Measurements from ENCODE around the gene COMT. TPM values are rescaled to one million over a fixed set of nuclear protein-coding genes. Genes with fewer than 3 reads are reported as not detected.

COMT gene
- total RNA-seq, 1 experiment from 2014 or later = 72.0 TPM

GRCh38 chr22:20009582-20010306, 68.2 kb downstream of the COMT start:
- peaks cover 1% of the 10 kb centered on the region; the same call in 1 of the 2 replicates for H3K4me1 ChIP-seq (ENCODE audit: low read length)
- peaks cover 6% of the 10 kb centered on the region for H3K36me3 ChIP-seq (ENCODE audit: insufficient read depth, low read length)
- no peak overlapping the region for H3K4me3 ChIP-seq (ENCODE audit: low read length)
- no peak for DNase-seq
- H3K9me3 ChIP-seq (ENCODE audit: low read length) = peaks cover 2% of the 10 kb centered on the region; the same call in 1 of the 2 replicates
- H4K20me1 ChIP-seq (ENCODE audit: insufficient read depth, low read depth, low read length) = no peaks in the 10 kb centered on the region
- no peaks in the 10 kb centered on the region for H3K27me3 ChIP-seq (ENCODE audit: low read length)
- H3K79me2 ChIP-seq (ENCODE audit: low read length) = no peaks in the 10 kb centered on the region
- no peaks in the 10 kb centered on the region for H3K9me2 ChIP-seq (replicated peaks; ENCODE audit: insufficient read depth, low read length)
- no peak overlapping the region for H3K27ac ChIP-seq (ENCODE audit: low read length)
- H3K4me2 ChIP-seq (ENCODE audit: low read depth, low read length, poor library complexity, severe bottlenecking) = no peak overlapping the region
- H2AFZ ChIP-seq (ENCODE audit: low read length) = no peak overlapping the region
- H3K9ac ChIP-seq (ENCODE audit: low read length) = no peak overlapping the region

GRCh38 chr22:20010307-20011122, 68.9 kb downstream of the COMT start:
- Histone ChIP-seq H3K4me2 (ENCODE audit: low read depth, low read length, poor library complexity, severe bottlenecking) (no peak overlapping the region), H3K9me3 (ENCODE audit: low read length) (no peaks in the 10 kb centered on the region), H3K4me3 (ENCODE audit: low read length) (no peak overlapping the region), H2AFZ (ENCODE audit: low read length) (no peak overlapping the region), H3K36me3 (ENCODE audit: insufficient read depth, low read length) (no peaks in the 10 kb centered on the region), H3K27me3 (ENCODE audit: low read length) (no peaks in the 10 kb centered on the region), H3K27ac (ENCODE audit: low read length) (no peak overlapping the region), H3K9me2 (replicated peaks; ENCODE audit: insufficient read depth, low read length) (no peaks in the 10 kb centered on the region), H4K20me1 (ENCODE audit: insufficient read depth, low read depth, low read length) (no peaks in the 10 kb centered on the region), H3K79me2 (ENCODE audit: low read length) (peaks cover 4% of the 10 kb centered on the region; the same call in 1 of the 2 replicates), H3K9ac (ENCODE audit: low read length) (no peak overlapping the region), H3K4me1 (ENCODE audit: low read length) (peaks cover 9% of the 10 kb centered on the region)
- DNase-seq = no peak

- Histone ChIP-seq H3K27me3 (ENCODE audit: low read length) (no peaks in the 10 kb centered on the region), H2AFZ (ENCODE audit: low read length) (no peak overlapping the region), H3K9ac (ENCODE audit: low read length) (no peak overlapping the region), H3K4me3 (ENCODE audit: low read length) (no peak overlapping the region), H3K4me1 (ENCODE audit: low read length) (peaks cover 14% of the 10 kb centered on the region), H4K20me1 (ENCODE audit: insufficient read depth, low read depth, low read length) (no peaks in the 10 kb centered on the region), H3K9me3 (ENCODE audit: low read length) (no peaks in the 10 kb centered on the region), H3K27ac (ENCODE audit: low read length) (no peak overlapping the region), H3K79me2 (ENCODE audit: low read length) (peaks cover 5% of the 10 kb centered on the region; the same call in 1 of the 2 replicates), H3K36me3 (ENCODE audit: insufficient read depth, low read length) (no peaks in the 10 kb centered on the region), H3K4me2 (ENCODE audit: low read depth, low read length, poor library complexity, severe bottlenecking) (no peak overlapping the region), H3K9me2 (replicated peaks; ENCODE audit: insufficient read depth, low read length) (no peaks in the 10 kb centered on the region)
- DNase-seq = no peak
Measured at GRCh38 chr22:20011123-20011992, 69.8 kb downstream of the COMT start.

GRCh38 chr22:20011993-20012740, 70.6 kb downstream of the COMT start:
- Histone ChIP-seq H3K9me3 (ENCODE audit: low read length) (no peaks in the 10 kb centered on the region), H3K9ac (ENCODE audit: low read length) (no peak overlapping the region), H3K79me2 (ENCODE audit: low read length) (peaks cover 5% of the 10 kb centered on the region; the same call in 1 of the 2 replicates), H3K27ac (ENCODE audit: low read length) (no peak overlapping the region), H4K20me1 (ENCODE audit: insufficient read depth, low read depth, low read length) (no peaks in the 10 kb centered on the region), H3K27me3 (ENCODE audit: low read length) (no peaks in the 10 kb centered on the region), H2AFZ (ENCODE audit: low read length) (no peak overlapping the region), H3K9me2 (replicated peaks; ENCODE audit: insufficient read depth, low read length) (no peaks in the 10 kb centered on the region), H3K4me1 (ENCODE audit: low read length) (peaks cover 16% of the 10 kb centered on the region), H3K4me3 (ENCODE audit: low read length) (no peak overlapping the region), H3K4me2 (ENCODE audit: low read depth, low read length, poor library complexity, severe bottlenecking) (no peak overlapping the region), H3K36me3 (ENCODE audit: insufficient read depth, low read length) (no peaks in the 10 kb centered on the region)
- DNase-seq = no peak

GRCh38 chr22:20012741-20013331, 71.3 kb downstream of the COMT start:
- no peaks in the 10 kb centered on the region for H3K36me3 ChIP-seq (ENCODE audit: insufficient read depth, low read length)
- no peak for DNase-seq
- H3K9ac ChIP-seq (ENCODE audit: low read length) = no peak overlapping the region
- no peak overlapping the region for H2AFZ ChIP-seq (ENCODE audit: low read length)
- H4K20me1 ChIP-seq (ENCODE audit: insufficient read depth, low read depth, low read length) = no peaks in the 10 kb centered on the region
- peaks cover 22% of the 10 kb centered on the region for H3K4me1 ChIP-seq (ENCODE audit: low read length)
- H3K27me3 ChIP-seq (ENCODE audit: low read length) = no peaks in the 10 kb centered on the region
- no peak overlapping the region for H3K4me3 ChIP-seq (ENCODE audit: low read length)
- no peaks in the 10 kb centered on the region for H3K9me3 ChIP-seq (ENCODE audit: low read length)
- H3K79me2 ChIP-seq (ENCODE audit: low read length) = peaks cover 5% of the 10 kb centered on the region; the same call in 1 of the 2 replicates
- H3K27ac ChIP-seq (ENCODE audit: low read length) = no peak overlapping the region
- H3K4me2 ChIP-seq (ENCODE audit: low read depth, low read length, poor library complexity, severe bottlenecking) = no peak overlapping the region
- no peaks in the 10 kb centered on the region for H3K9me2 ChIP-seq (replicated peaks; ENCODE audit: insufficient read depth, low read length)

- no peaks in the 10 kb centered on the region for H4K20me1 ChIP-seq (ENCODE audit: insufficient read depth, low read depth, low read length)
- peak; percentile 74 for DNase-seq
- no peaks in the 10 kb centered on the region for H3K9me2 ChIP-seq (replicated peaks; ENCODE audit: insufficient read depth, low read length)
- H3K27me3 ChIP-seq (ENCODE audit: low read length) = no peaks in the 10 kb centered on the region
- no peak overlapping the region for H3K9ac ChIP-seq (ENCODE audit: low read length)
- H3K4me2 ChIP-seq (ENCODE audit: low read depth, low read length, poor library complexity, severe bottlenecking) = no peak overlapping the region
- no peak overlapping the region for H2AFZ ChIP-seq (ENCODE audit: low read length)
- H3K4me1 ChIP-seq (ENCODE audit: low read length) = peaks cover 22% of the 10 kb centered on the region
- H3K79me2 ChIP-seq (ENCODE audit: low read length) = peaks cover 5% of the 10 kb centered on the region; the same call in 1 of the 2 replicates
- no peak overlapping the region for H3K27ac ChIP-seq (ENCODE audit: low read length)
- no peaks in the 10 kb centered on the region for H3K9me3 ChIP-seq (ENCODE audit: low read length)
- no peak overlapping the region for H3K4me3 ChIP-seq (ENCODE audit: low read length)
- H3K36me3 ChIP-seq (ENCODE audit: insufficient read depth, low read length) = no peaks in the 10 kb centered on the region
Measured at GRCh38 chr22:20013382-20013871, 71.9 kb downstream of the COMT start.

- Histone ChIP-seq H3K36me3 (ENCODE audit: insufficient read depth, low read length) (no peaks in the 10 kb centered on the region), H3K27me3 (ENCODE audit: low read length) (no peaks in the 10 kb centered on the region), H3K9me3 (ENCODE audit: low read length) (no peaks in the 10 kb centered on the region), H3K9me2 (replicated peaks; ENCODE audit: insufficient read depth, low read length) (no peaks in the 10 kb centered on the region), H3K9ac (ENCODE audit: low read length) (peak overlapping the region; percentile 81), H3K79me2 (ENCODE audit: low read length) (peaks cover 5% of the 10 kb centered on the region; the same call in 1 of the 2 replicates), H3K4me1 (ENCODE audit: low read length) (peaks cover 22% of the 10 kb centered on the region), H3K27ac (ENCODE audit: low read length) (no peak overlapping the region), H3K4me3 (ENCODE audit: low read length) (peak overlapping the region; percentile 84; the same call in 1 of the 2 replicates), H2AFZ (ENCODE audit: low read length) (no peak overlapping the region), H4K20me1 (ENCODE audit: insufficient read depth, low read depth, low read length) (no peaks in the 10 kb centered on the region), H3K4me2 (ENCODE audit: low read depth, low read length, poor library complexity, severe bottlenecking) (peak overlapping the region; percentile 83)
- no peak for DNase-seq
Measured at GRCh38 chr22:20014526-20015186, 73.1 kb downstream of the COMT start.

All from Karpas-422 (cell line).